OCI-LY3 (cell line): ENCODE measurements around the gene FIS1.
"Not testable (repeated sequence)": the region's sequence is repeated elsewhere in the genome, so short reads cannot be mapped to it uniquely, and the experiment has no call there.

Source experiments
- EZH2phosphoT487 ChIP-seq: fragments of 200-600 bp; shearing (Covaris generic); IDR thresholded peaks from 2 replicates; pipeline ENCODE4 v1.6.1; 2018; ENCODE audit warnings: antibody characterized with exemption, mixed run types, low read depth
- TF ChIP-seq, protein P1 (sequence below): fragments of 200-600, 300-600 bp; sonication (generic); IDR thresholded peaks from 2 replicates; pipeline ENCODE4 v1.5.1; 2014; ENCODE audit warnings: antibody characterized with exemption, low read length, low read depth

DNA sequence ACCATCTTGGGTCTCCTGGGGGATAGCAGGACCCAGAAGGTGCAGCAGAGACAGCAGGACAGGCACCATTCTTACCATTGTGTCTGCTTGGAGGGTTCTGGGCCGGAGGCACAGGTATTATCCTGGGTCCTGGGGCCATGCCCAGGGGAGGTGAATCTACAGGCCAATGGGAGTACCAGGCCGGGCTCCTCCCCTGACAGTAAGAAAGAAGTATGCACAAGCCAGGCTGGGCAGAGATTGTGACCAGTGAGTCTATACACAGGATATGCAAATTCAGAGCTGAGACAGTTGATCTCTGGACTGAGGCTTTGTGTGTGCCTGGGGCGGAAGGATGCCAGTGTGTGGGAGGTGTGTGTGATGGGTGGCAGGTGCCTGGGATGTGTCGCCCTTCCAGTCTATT, 44.8 kb upstream of the FIS1 start:
- TF ChIP-seq, protein P1, sequence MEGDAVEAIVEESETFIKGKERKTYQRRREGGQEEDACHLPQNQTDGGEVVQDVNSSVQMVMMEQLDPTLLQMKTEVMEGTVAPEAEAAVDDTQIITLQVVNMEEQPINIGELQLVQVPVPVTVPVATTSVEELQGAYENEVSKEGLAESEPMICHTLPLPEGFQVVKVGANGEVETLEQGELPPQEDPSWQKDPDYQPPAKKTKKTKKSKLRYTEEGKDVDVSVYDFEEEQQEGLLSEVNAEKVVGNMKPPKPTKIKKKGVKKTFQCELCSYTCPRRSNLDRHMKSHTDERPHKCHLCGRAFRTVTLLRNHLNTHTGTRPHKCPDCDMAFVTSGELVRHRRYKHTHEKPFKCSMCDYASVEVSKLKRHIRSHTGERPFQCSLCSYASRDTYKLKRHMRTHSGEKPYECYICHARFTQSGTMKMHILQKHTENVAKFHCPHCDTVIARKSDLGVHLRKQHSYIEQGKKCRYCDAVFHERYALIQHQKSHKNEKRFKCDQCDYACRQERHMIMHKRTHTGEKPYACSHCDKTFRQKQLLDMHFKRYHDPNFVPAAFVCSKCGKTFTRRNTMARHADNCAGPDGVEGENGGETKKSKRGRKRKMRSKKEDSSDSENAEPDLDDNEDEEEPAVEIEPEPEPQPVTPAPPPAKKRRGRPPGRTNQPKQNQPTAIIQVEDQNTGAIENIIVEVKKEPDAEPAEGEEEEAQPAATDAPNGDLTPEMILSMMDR = not testable (repeated sequence)
- TF ChIP-seq EZH2phosphoT487 = not testable (repeated sequence)
